Measurements from ENCODE around the gene ACP2.
"Not testable (repeated sequence)": the region's sequence is repeated elsewhere in the genome, so short reads cannot be mapped to it uniquely, and the experiment has no call there.

Gene ACP2

DNA sequence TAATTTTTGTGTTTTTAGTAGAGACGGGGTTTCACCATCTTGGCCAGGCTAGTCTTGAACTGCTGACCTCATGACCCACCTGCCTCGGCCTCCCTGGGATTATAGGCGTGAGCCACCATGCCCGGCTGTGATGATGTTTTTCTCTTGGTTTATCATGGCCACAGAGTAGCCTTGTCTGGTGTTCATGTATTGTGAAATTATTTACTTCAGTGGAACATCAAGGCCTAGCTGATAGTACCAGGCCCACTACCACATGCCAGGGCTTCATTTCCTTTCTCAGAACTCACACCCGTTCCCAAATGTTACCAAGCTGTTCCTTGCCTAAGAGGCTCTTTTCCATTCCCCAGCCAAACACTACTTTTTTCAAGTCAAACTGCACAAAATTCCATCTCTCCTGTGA is 40.0 kb downstream of the ACP2 start:
- no peak overlapping the region for H3K4me3 ChIP-seq (replicated peaks in 1 of 2; ENCODE audit: low read depth in 2 of 2, low read length in 2 of 2)
- no peak for DNase-seq (ENCODE audit: low read depth in 2 of 2)
- TF ChIP-seq, protein P1, sequence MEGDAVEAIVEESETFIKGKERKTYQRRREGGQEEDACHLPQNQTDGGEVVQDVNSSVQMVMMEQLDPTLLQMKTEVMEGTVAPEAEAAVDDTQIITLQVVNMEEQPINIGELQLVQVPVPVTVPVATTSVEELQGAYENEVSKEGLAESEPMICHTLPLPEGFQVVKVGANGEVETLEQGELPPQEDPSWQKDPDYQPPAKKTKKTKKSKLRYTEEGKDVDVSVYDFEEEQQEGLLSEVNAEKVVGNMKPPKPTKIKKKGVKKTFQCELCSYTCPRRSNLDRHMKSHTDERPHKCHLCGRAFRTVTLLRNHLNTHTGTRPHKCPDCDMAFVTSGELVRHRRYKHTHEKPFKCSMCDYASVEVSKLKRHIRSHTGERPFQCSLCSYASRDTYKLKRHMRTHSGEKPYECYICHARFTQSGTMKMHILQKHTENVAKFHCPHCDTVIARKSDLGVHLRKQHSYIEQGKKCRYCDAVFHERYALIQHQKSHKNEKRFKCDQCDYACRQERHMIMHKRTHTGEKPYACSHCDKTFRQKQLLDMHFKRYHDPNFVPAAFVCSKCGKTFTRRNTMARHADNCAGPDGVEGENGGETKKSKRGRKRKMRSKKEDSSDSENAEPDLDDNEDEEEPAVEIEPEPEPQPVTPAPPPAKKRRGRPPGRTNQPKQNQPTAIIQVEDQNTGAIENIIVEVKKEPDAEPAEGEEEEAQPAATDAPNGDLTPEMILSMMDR (IDR thresholded peaks at IDR 0.05; ENCODE audit: low read depth, low read length) = no peak

DNA sequence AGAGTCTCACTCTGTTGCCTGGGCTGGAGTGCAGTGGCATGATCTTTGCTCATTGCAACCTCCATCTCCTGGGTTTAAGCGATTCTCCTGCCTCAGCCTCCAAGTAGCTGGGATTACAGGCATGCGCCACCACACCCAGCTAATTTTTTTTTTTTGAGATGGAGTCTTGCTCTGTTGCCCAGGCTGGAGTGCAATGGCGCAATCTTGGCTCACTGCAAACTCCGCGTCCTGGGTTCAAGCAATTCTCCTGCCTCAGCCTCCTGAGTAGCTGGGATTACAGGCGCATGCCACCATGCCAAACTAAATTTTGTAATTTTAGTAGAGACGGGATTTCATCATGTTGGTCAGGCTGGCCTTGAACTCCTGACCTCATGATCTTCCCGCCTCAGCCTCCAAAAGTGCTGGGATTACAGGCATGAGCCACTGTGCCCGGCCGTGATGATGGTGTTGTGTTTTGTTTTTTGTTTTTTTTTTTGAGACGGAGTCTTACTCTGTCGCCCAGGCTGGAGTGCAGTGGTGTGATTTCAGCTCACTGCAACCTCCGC is 40.5 kb downstream of the ACP2 start:
- not testable (repeated sequence) for DNase-seq (ENCODE audit: low read depth in 2 of 2); H3K4me3 ChIP-seq (replicated peaks in 1 of 2; ENCODE audit: low read depth in 2 of 2, low read length in 2 of 2)

DNA sequence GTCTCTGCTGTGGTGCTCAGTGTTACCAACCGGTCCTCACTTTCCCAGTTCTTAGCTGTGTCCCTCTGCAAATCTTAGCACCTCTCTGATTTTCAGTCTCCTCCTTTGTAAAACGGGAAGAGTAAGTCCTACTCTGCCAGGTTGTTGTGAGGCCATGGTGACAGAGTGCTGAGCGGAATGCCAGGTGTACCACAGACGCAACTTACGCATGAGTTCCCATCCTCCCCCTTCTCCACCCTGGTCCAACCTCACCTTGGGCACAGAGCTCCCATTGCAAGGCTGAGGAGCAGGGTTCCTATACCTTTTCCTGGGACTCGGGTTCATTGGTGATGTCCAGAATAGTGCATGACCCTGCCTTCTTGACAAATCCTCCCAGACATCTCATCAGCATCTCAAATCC is 41.2 kb downstream of the ACP2 start:
- TF ChIP-seq, protein P1 (IDR thresholded peaks at IDR 0.05; ENCODE audit: low read depth, low read length) = no peak
- H3K4me3 ChIP-seq (replicated peaks in 1 of 2; ENCODE audit: low read depth in 2 of 2, low read length in 2 of 2) = no peak overlapping the region
- no peak for DNase-seq (ENCODE audit: low read depth in 2 of 2)

DNA sequence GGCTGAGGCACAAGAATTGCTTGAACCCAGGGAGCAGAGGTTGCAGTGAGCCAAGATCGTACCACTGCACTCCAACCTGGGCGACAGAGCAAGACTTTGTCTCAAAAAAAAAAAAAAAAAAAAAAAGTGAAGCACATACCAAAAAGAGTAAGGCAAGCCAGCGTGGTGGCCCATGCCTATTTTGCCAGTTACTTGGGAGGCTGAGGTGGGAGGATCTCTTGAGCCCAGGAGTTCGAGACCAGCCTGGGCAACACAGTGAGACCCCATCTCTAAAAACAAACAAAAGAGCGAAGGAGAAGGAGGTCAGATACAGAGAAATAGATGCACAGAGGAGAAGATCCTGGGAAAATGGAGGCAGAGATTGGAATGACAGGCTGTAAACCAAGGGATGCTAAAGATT is 42.0 kb downstream of the ACP2 start:
- not testable (repeated sequence) for H3K4me3 ChIP-seq (replicated peaks in 1 of 2; ENCODE audit: low read depth in 2 of 2, low read length in 2 of 2)

DNA sequence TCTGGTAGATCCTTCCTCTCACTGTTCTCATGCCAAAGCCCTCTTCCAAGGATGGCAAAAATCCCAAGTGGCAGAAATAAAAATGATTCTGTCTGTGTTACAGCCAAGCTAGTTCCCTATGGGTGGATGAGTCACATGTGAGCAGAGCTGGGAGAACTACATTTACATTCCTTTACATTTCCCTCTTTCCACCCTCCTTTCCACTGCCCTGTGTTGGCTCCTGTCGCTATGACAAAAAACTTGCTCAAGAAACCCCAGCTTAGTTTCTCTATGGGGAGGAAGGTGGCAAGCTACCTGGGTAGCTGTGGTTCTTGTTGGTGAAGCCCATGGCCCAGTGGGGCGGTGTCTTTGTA is 44.0 kb downstream of the ACP2 start:
- H3K4me3 ChIP-seq (replicated peaks in 1 of 2; ENCODE audit: low read depth in 2 of 2, low read length in 2 of 2) = no peak overlapping the region
- TF ChIP-seq, protein P1 (IDR thresholded peaks at IDR 0.05; ENCODE audit: low read depth, low read length) = no peak
- peak; percentile 69 to 79 for DNase-seq (ENCODE audit: low read depth in 2 of 2)

More for the DNA sequence above, 42.0 kb downstream of the ACP2 start:
- DNase-seq (ENCODE audit: low read depth in 2 of 2) = not testable (repeated sequence)

DNA sequence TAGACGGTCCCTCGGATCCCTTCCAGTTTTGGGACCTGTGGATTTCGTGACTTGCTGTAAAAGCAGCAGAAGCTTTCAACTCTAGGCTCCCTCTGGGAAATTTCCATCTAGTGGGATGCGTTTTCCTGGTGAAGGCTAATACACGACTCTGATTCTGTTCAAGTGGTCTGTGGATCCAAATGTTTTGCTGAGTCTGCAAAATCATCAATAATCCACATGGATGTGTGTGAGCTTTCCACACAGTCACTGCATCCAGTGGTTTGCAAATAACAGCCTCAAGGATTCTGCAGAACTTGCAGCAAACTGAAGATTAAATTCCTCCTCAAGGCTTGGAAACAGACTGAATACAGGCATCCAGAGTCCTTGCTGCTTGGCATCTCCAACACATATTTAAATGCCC is 46.0 kb downstream of the ACP2 start:
- no peak overlapping the region for H3K4me3 ChIP-seq (replicated peaks in 1 of 2; ENCODE audit: low read depth in 2 of 2, low read length in 2 of 2)
- no peak for DNase-seq (ENCODE audit: low read depth in 2 of 2)
- TF ChIP-seq, protein P1 (IDR thresholded peaks at IDR 0.05; ENCODE audit: low read depth, low read length) = no peak

DNA sequence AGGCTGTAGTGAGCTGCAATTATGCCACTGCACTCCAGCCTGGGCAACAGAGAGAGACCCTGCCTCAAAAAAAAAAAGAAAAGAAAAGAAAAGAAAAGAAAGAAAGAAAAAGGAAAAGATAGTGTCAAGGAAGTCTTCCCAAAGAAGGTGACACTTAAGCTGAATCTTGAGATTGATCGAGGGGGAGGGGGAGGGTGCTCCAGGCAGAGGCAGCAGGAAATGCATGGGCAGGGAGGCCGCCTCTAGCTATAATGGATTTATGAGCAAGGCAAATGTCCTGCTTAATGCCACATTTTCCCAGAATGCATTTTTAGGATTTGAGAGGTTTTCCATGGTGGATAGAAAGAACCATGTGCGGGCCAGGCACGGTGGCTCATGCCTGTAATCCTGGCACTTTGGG is 47.6 kb downstream of the ACP2 start:
- no peak overlapping the region for H3K4me3 ChIP-seq (replicated peaks in 1 of 2; ENCODE audit: low read depth in 2 of 2, low read length in 2 of 2)
- TF ChIP-seq, protein P1 (IDR thresholded peaks at IDR 0.05; ENCODE audit: low read depth, low read length) = no peak
- no peak for DNase-seq (ENCODE audit: low read depth in 2 of 2)

DNA sequence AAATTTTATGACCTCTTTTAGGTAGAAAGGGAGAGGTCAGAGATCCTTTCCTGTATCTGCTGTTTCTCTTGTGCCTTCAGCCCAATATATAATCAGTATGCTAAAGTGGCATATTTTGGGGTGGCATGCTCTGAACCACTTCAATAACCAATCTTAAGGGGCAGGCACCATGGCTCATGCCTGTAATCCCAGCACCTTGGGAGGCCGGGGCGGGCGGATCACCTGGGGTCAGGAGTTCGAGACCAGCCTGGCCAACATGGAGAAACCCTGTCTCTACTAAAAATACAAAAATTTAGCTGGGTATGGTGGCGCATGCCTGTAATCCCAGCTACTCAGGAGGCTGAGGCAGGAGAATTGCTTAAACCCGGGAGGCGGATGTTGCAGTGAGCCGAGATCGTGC is 50.5 kb downstream of the ACP2 start:
- not testable (repeated sequence) for DNase-seq (ENCODE audit: low read depth in 2 of 2); H3K4me3 ChIP-seq (replicated peaks in 1 of 2; ENCODE audit: low read depth in 2 of 2, low read length in 2 of 2)
